Measurements from ENCODE around the gene APBA3.
A peak's percentile ranks its signal among the peaks of the same experiment; 100 is the strongest.

APBA3 gene

GRCh38 chr19:3748965-3749364 lies 12.5 kb downstream of the APBA3 start:
- no peak for DNase-seq (ENCODE audit: low spot score)

GRCh38 chr19:3746371-3747056 lies 15.0 kb downstream of the APBA3 start:
- no peak for DNase-seq (ENCODE audit: low spot score)

- no peak for DNase-seq (ENCODE audit: low spot score)
Observed at GRCh38 chr19:3745363-3746045, 16.0 kb downstream of the APBA3 start.

- no peak for DNase-seq (ENCODE audit: low spot score)
Observed at GRCh38 chr19:3743486-3743885, 18.0 kb downstream of the APBA3 start.

- DNase-seq (ENCODE audit: low spot score), result no peak
Observed at GRCh38 chr19:3740431-3740830, 21.1 kb downstream of the APBA3 start.

GRCh38 chr19:3738477-3739220 lies 22.8 kb downstream of the APBA3 start:
- DNase-seq (ENCODE audit: low spot score), result no peak

- no peak for DNase-seq (ENCODE audit: low spot score)
Observed at GRCh38 chr19:3737487-3738205, 23.8 kb downstream of the APBA3 start.

GRCh38 chr19:3736106-3736724 lies 25.3 kb downstream of the APBA3 start:
- DNase-seq (ENCODE audit: low spot score), result no peak

GRCh38 chr19:3734310-3734600 lies 27.2 kb downstream of the APBA3 start:
- DNase-seq (ENCODE audit: low spot score), result no peak

GRCh38 chr19:3733549-3734309 lies 27.8 kb downstream of the APBA3 start:
- no peak for DNase-seq (ENCODE audit: low spot score)

GRCh38 chr19:3732108-3732507 lies 29.4 kb downstream of the APBA3 start:
- DNase-seq (ENCODE audit: low spot score), result no peak

- DNase-seq (ENCODE audit: low spot score), result no peak
Observed at GRCh38 chr19:3730457-3730958, 31.0 kb downstream of the APBA3 start.

- no peak for DNase-seq (ENCODE audit: low spot score)
Observed at GRCh38 chr19:3725640-3726310, 35.7 kb downstream of the APBA3 start.

GRCh38 chr19:3725121-3725520 lies 36.4 kb downstream of the APBA3 start:
- no peak for DNase-seq (ENCODE audit: low spot score)

- DNase-seq (ENCODE audit: low spot score), result no peak
Observed at GRCh38 chr19:3723883-3724282, 37.6 kb downstream of the APBA3 start.

- no peak for DNase-seq (ENCODE audit: low spot score)
Observed at GRCh38 chr19:3723110-3723488, 38.4 kb downstream of the APBA3 start.

- DNase-seq (ENCODE audit: low spot score), result no peak
Observed at GRCh38 chr19:3722443-3723109, 38.9 kb downstream of the APBA3 start.

GRCh38 chr19:3721887-3722442 lies 39.5 kb downstream of the APBA3 start:
- no peak for DNase-seq (ENCODE audit: low spot score)

GRCh38 chr19:3721131-3721886 lies 40.2 kb downstream of the APBA3 start:
- DNase-seq (ENCODE audit: low spot score), result peak; percentile 79

Measured in SK-N-DZ (cell line).